GM12873 (cell line): Measurements from ENCODE around the gene TNFRSF8.

Source experiments
- TF ChIP-seq, protein P1 (sequence below): IDR thresholded peaks from 2 replicates; pipeline ENCODE4 v1.5.1; 2012; ENCODE audit warnings: low read depth, mild to moderate bottlenecking, moderate library complexity, low read length, control low read depth; ENCODE audit not compliant: insufficient read depth; ENCODE audit errors: missing control alignments

Gene TNFRSF8

DNA sequence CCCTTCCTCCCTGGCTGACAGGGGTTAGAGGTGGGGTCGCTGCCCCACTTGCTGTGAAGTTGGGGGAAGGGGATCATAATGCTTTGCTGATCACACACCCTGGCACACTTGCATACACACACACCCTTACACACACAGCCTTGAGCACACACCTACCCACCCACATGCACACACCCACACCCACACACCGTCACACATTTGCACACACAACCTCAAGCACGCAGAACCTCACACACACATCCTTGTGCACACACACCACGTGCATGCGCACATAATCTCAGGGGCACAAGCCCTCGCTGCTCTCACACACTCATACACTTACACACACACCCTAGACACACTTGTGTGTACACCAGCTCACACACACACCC is 16.4 kb upstream of the TNFRSF8 start:
- TF ChIP-seq, protein P1, sequence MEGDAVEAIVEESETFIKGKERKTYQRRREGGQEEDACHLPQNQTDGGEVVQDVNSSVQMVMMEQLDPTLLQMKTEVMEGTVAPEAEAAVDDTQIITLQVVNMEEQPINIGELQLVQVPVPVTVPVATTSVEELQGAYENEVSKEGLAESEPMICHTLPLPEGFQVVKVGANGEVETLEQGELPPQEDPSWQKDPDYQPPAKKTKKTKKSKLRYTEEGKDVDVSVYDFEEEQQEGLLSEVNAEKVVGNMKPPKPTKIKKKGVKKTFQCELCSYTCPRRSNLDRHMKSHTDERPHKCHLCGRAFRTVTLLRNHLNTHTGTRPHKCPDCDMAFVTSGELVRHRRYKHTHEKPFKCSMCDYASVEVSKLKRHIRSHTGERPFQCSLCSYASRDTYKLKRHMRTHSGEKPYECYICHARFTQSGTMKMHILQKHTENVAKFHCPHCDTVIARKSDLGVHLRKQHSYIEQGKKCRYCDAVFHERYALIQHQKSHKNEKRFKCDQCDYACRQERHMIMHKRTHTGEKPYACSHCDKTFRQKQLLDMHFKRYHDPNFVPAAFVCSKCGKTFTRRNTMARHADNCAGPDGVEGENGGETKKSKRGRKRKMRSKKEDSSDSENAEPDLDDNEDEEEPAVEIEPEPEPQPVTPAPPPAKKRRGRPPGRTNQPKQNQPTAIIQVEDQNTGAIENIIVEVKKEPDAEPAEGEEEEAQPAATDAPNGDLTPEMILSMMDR, result no peak

DNA sequence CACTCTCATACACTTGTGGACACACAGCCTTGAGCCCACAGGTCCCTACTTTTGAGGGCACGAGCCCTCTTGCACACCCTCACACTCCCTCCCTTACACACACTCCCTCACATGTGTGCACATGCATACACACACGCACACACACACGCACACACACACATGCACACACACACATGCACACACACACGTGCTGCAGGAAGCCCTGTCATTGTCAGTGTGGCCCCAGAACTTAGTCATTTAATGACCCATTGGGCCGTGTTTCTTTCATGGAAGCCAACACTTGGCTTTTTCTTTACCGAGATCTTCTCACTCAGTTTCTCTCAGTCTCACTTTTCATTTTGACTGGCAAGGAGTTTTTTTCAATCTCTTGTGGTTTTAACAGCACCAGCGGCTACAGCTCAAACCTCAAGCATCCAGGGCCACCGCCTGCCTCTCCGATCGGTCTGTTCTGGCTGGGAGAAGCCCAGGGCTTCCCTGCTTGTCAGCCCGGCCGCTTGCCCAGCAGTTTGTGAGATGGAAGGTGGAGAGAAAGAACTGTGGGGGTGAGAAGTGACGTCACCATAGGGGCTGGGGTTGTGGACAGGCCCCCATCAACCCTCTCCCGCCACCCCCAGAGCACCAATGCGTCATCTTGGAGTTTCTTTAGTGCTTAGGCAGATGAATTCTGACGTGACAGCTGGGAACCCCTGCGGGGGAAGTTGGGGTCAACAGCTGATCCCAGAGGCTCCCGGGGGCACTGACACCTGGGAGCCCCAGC is 15.8 kb upstream of the TNFRSF8 start:
- TF ChIP-seq, protein P1, result no peak

DNA sequence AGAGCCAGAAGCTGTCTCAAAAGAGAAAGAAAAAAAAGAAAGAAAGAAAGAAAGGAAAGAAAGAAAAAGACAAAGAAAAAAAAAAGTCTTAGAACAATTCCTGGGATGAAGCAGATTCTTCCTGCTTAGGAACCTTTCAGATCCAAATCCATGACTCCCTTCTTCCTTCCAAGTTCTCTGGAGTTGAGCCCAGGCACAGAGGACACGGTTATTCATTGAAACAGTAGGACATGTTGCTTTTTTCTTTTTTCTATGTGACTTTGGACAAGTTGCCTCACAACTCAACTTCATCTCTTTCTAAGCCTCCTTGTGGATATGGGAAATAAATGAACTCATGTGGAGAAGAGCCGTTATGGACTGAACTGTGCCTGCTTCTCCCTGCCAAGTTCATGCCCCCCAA is 14.7 kb upstream of the TNFRSF8 start:
- TF ChIP-seq, protein P1, result no peak

DNA sequence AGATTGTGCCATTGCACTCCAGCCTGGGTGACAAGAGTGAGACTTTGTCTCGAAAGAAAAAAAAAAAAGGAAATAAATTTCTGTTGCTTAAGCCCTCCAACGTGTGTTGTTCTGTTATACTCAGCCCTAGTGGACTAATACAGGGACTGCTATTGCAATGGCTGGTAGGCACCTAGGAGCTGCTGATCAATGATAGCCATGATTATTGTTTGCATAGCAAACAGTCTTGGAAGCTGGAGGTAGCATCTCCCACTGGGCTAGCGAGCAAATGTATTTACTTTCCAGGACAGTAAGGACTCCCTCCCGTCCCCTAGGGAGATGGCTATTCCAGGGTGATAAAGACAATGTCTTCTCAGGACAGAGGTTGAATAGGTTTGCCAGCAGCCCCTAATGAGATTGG is 13.5 kb upstream of the TNFRSF8 start:
- TF ChIP-seq, protein P1, result peak; percentile 46

DNA sequence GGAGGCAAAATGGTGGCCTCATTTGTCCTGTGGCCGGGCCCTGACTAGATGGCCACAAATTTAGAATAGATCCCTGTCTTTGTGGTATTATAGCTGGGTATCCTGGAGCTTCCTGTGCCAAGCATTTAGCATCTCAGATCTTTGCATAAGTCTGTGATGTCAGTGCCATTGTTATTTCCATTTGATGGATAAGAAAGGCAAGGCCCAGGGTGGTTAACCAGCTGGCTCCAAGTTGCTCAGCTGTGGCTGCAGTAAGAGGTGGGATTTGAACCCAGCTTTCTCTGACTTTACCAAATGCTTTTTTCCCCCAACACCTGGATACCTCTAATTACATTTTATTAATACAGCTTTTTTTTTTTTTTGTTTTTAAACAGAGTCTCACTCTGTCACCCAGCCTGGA is 11.7 kb upstream of the TNFRSF8 start:
- TF ChIP-seq, protein P1, result no peak

DNA sequence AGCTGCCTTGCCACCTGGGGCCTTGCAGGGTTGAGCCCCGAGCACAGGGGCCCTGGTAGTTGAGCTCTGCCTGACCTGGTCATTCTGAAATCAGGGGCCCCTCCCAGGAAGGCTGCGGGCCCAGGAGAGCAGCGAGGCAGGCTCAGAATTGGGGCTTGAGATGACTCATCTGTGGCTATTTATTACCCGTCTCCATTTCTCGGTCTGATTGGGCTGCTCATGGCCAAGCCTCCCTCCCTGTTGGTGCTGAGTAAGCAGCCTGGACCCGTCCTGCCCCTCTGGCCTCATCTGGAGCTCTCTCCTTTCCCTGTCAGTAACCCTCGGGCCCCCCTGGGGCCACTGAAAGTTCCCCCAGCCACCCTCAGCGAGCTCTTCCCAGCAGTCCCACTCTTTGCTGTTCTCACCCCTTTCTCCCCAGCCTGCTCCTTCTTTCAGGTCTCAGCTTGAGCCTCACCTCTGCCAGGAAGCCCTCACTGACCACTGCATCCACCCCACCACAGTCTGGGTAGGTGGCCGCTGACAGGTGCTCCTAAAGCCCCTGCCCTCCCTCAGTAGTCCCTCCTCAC is 11.0 kb upstream of the TNFRSF8 start:
- TF ChIP-seq, protein P1, result no peak

DNA sequence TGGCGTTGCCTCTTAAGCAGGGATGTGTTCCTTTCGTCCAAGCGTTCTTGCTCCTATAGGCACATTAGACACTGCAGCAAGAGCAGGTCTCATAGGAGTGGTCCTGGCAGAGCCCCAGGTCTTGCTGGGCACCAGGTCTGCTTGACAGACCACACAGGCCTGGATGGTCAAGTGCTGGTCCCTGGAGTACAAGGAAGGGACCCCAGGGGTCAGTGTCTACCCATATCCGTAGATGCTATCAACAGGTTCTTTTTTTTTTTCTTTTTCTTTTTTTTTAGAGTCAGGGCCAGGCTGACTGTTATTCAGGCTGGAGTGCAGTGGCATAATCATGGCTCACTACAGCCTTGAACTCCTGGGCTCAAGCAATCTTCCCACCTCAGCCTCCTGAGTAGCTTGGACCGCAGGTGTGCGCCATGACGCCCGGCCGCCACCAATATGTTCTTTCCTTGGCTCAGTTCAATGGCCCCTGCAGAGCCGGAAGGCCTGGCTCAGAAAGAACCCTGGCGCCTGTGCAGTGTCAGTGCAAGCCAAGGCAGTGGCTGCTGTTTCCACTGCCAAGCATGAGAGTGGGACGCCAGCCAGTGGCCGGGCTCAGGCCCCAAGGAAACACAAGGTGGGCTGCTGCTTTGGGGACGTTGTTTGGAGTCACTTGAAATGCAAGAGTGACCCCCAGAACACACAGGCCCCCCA is 10.0 kb upstream of the TNFRSF8 start:
- TF ChIP-seq, protein P1, result peak; percentile 34
